T follicular helper cell (primary cell): ENCODE results near the gene ATP6V1G2.
"Not testable (repeated sequence)": the region's sequence is repeated elsewhere in the genome, so short reads cannot be mapped to it uniquely, and the experiment has no call there.

Experiments used
- DNase-seq: peaks from one replicate; pipeline ENCODE4 v3.0.0-alpha.2; 2020; ENCODE audit warnings: low read depth

ATP6V1G2 gene

GRCh38 chr6:31529329-31530150 is 16.9 kb downstream of the ATP6V1G2 start:
- DNase-seq: no peak

GRCh38 chr6:31528821-31529328 is 17.5 kb downstream of the ATP6V1G2 start, which contains the start of gene MCCD1:
Gene MCCD1 (plus strand): TSS chr6:31528962. CDS start chr6:31529015, 53 bp downstream.
- no peak for DNase-seq

- DNase-seq: no peak
These were observed 18.1 kb downstream of the ATP6V1G2 start for GRCh38 chr6:31528307-31528777.

DNA sequence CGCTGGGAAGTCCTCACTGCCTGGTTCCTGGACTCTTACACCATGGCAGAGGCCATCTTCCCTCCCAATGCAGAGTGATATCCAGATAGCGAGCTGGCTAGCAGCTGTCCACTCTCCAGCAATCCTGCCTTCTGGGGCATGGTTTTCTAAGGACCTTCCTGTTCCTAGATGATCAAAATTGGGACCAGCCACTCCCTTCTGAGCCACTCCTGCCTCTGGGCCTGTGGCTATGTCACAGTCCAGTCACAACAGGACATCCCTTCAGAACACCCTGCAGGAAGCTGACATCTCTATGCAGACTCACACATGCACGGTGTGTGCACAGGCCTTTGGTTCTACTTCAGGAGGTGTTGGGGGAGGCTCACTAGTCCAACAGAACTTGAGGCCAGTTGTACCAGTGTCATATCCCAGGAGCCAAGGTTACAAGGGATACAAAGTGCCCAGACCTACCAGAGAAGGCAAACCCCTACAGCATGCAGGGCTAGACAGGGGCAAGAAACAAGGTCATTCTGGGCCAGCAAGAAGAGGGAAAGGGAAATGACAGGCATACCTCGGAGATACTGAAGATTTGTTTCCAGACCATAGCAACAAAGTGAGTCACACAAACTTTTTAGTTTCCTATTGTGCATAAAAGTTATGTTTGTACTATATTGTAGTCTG is 20.3 kb downstream of the ATP6V1G2 start:
- DNase-seq: no peak

DNA sequence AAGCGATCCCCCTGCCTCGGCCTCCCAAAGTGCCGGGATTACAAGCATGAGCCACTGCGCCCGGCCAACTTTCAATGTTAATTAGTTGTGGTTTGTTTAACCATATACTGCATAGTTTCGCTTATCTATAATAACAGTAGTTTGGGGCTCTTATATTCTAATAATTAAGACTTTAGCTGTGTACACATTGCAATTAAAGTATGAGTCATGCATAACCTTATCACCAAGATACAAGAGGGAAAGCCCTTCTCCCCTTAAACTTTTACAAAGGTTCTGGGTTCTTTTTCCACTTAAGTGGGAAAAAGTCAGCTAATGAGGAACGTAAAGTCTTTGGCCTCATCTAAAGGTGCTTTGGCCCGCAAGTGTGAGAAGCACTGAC is 20.9 kb downstream of the ATP6V1G2 start:
- no peak for DNase-seq

DNA sequence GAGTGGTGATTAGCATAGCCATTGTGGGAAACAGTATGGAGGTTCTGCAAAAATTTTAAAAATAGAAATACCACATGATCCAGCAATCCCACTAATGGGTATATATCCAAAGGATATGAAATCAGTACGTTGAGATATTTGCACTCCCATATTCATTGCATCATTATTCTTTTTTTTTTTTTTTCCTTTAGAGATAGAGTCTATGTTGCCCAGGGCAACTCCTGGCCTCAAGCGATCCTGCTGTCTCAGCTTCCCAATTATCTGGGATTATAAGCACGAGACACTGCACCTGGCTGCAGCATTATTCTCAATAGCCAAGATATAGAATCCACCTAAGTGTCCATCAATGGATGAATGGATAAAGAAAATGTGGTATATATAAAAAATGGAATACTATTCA is 24.6 kb downstream of the ATP6V1G2 start:
- DNase-seq: no peak

DNA sequence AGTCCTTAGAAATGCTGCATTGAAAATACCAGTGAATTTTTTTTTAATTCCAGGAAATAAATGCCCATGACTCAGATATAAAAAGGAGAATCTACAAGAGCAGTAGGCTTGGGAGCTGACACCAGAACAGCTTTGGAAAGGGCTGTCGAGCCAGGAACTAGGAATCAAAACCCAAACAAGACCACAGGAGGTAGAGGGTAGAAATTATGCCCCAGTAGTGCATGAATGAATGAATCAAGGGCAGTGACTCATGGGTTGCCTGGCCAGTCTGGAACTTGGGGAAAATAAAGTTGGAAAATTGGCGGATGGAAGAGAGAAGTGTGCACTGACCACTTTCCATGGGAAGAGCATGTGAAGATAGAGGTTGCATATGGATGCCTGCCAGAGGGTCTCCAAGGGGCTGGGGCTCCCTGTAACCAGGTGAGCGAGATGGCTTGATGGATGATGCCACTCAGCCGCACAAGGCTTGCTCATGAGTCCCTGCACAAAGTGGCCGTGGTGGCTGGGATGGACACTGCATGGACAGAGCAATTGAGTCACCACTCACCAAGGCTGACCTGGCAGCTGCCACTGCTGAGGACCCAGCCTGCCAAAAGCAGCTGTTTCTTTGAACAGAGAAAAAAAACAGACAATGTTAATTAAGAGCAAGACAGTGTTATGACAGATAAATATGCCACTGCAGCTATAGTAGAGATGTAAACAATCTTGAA is 32.8 kb downstream of the ATP6V1G2 start:
- DNase-seq: no peak

GRCh38 chr6:31510007-31510406 is 36.4 kb downstream of the ATP6V1G2 start:
- no peak for DNase-seq

DNA sequence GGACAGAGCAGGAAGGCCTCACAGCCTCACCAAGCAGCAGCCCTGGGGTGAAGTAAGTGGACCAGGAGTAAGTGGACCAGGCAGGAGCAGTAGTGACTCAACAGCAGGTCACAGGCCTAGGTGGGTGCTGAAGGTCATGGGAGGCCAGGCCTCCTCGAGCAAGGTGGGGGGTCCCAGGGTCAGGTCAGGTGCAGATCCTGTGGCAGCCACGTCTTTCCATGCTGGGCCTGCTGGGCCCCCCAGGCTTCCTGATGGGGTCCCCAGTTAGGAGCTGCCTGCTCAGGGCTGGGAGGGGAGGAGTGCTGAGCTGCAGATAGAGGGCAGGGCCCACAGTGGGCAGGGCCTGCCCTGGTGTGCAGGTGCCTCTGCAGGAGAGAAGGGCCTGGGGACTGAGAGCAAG is 37.4 kb downstream of the ATP6V1G2 start:
- DNase-seq: not testable (repeated sequence)

- no peak for DNase-seq
These were observed 43.8 kb downstream of the ATP6V1G2 start for GRCh38 chr6:31502586-31502985.

DNA sequence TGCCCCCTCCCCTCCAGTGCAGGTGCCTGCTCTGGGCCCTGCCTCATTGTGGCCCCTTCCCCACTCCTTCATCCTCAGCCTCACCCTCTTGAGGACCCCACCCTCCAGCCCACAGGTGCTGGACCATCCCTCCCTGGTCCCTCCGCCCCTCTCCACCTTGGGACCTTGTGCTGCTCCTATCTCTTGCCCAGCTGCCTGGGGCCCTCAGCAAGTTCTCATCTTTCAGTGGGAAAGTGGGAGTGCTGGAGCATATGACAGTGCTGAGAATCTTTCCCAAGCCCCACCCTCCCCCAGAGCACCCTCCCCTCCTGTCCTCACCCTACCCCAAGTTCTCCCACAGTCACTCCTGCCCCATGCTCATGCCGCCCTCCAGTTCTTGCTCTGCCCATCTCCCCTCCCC is 46.8 kb downstream of the ATP6V1G2 start:
- not testable (repeated sequence) for DNase-seq

GRCh38 chr6:31498748-31499147 is 47.7 kb downstream of the ATP6V1G2 start:
- DNase-seq: no peak

GRCh38 chr6:31497531-31498476 is 48.6 kb downstream of the ATP6V1G2 start, which contains the start of gene MICB:
Gene MICB (plus strand): TSS chr6:31498145. CDS start chr6:31498194, 49 bp downstream.
- DNase-seq: peak; percentile 85

DNA sequence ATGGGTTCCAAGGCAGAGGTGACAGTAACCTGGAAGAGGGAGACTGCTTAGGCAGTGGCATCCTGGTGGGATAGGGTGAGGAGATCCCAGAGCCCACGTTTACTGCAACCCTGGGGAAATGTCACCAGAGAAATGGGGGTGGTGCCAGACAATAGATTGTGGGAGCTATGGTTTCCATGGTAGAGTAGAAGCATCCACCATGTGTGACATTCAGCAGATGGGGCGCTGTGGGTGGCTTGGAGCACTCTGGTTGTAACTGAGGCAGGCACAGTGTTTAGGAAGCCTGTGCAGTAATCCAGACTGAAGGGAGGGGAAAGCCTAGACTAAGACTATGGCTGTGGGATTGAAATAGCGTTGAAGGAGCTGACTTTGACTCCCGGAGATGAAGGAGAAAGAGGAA is 49.6 kb downstream of the ATP6V1G2 start:
- DNase-seq: not testable (repeated sequence)

GRCh38 chr6:31495580-31495979 is 50.8 kb downstream of the ATP6V1G2 start:
- no peak for DNase-seq
